PC-3 (cell line): ENCODE measurements around the gene SH3RF3. TPM values are rescaled to one million over a fixed set of nuclear protein-coding genes. Genes with fewer than 3 reads are reported as not detected.

Source experiments
- ATAC-seq: fragments of 200-7000 bp; cut with Tn5 transposase; 2 replicates; pipeline ENCODE4 v1.9.1; 2020; ENCODE audit warnings: mild to moderate bottlenecking, moderate library complexity
- BruUV-seq: library from RNA; stranded (reverse); fragments of 400-500 nt; replicated peaks from 2 replicates; lab custom pipeline; 2021; lab: Mats Ljungman, UMichigan
- CTCF ChIA-PET: fragments of 300-600 bp; sonication (Branson Sonifier 250); formaldehyde crosslinking; loops from one replicate; lab custom pipeline; 2022; ENCODE audit warnings: antibody characterized with exemption; lab: Charles Lee
- POLR2A ChIA-PET: fragments of 300-600 bp; sonication (Branson Sonifier 250); formaldehyde crosslinking; loops from one replicate; lab custom pipeline; 2022; ENCODE audit warnings: antibody characterized with exemption; ENCODE audit not compliant: unreplicated experiment; lab: Charles Lee
- DNase-seq: peaks from one replicate; pipeline ENCODE4 v3.0.0-alpha.2; 2015
- H2AFZ ChIP-seq: fragments of 300-600 bp; sonication (generic); 2 replicates; pipeline ENCODE4 v1.6.0; 2016; ENCODE audit warnings: antibody characterized with exemption, low read length
- H3F3A ChIP-seq: fragments of 300-600 bp; sonication (generic); one replicate; pipeline ENCODE4 v1.6.0; 2017; ENCODE audit warnings: antibody characterized with exemption, low read length, control low read depth, mild to moderate bottlenecking; ENCODE audit not compliant: unreplicated experiment
- H3K27ac ChIP-seq: fragments of 300-600 bp; sonication (generic); 2 replicates; pipeline ENCODE4 v1.5.1; 2016; ENCODE audit warnings: mild to moderate bottlenecking, low read length
- H3K27me3 ChIP-seq: fragments of 300-600 bp; sonication (generic); 2 replicates; pipeline ENCODE4 v1.6.1; 2016; ENCODE audit warnings: low read length, mixed read lengths
- H3K36me3 ChIP-seq: fragments of 300-600 bp; sonication (generic); 2 replicates; pipeline ENCODE4 v1.6.1; 2016; ENCODE audit warnings: low read depth, mixed run types, low read length, mixed read lengths
- H3K4me1 ChIP-seq: fragments of 300-600 bp; sonication (generic); 2 replicates; pipeline ENCODE4 v1.5.1; 2016; ENCODE audit warnings: low read length; ENCODE audit not compliant: insufficient read depth
- H3K4me2 ChIP-seq: fragments of 300-600 bp; sonication (generic); 2 replicates; pipeline ENCODE4 v1.6.0; 2016; ENCODE audit warnings: low read length
- H3K4me3 ChIP-seq: fragments of 300-600 bp; sonication (generic); 2 replicates; pipeline ENCODE4 v1.5.1; 2016; ENCODE audit warnings: mild to moderate bottlenecking, low read length, mixed read lengths
- H3K79me2 ChIP-seq: fragments of 300-600 bp; sonication (generic); 2 replicates; pipeline ENCODE4 v1.6.1; 2017; ENCODE audit warnings: low read length, mixed read lengths
- H3K9ac ChIP-seq: fragments of 300-600 bp; sonication (generic); 2 replicates; pipeline ENCODE4 v1.6.0; 2016; ENCODE audit warnings: mild to moderate bottlenecking, low read length
- H3K9me2 ChIP-seq: fragments of 300-600 bp; sonication (generic); replicated peaks from 2 replicates; pipeline ENCODE4 v1.6.1; 2016; ENCODE audit warnings: mixed run types, low read length, mixed read lengths
- H3K9me3 ChIP-seq: fragments of 300-600 bp; sonication (generic); 2 replicates; pipeline ENCODE4 v1.6.1; 2016; ENCODE audit warnings: low read length, mixed read lengths
- H4K20me1 ChIP-seq: fragments of 300-600 bp; sonication (generic); 2 replicates; pipeline ENCODE4 v1.6.1; 2016; ENCODE audit warnings: low read length, mixed read lengths
- CTCF ChIP-seq: fragments of 300-600 bp; sonication (generic); conservative IDR thresholded peaks from 2 replicates; pipeline ENCODE4 v1.5.1; 2017; ENCODE audit warnings: antibody characterized with exemption, low read depth, mild to moderate bottlenecking, low read length
- EZH2 ChIP-seq: fragments of 300-600 bp; sonication (generic); IDR thresholded peaks from one replicate; pipeline ENCODE4 v1.6.1; 2017; ENCODE audit warnings: antibody characterized with exemption, mild to moderate bottlenecking, low read length; ENCODE audit not compliant: unreplicated experiment
- EZH2phosphoT487 ChIP-seq: fragments of 300-600 bp; sonication (generic); IDR thresholded peaks from 2 replicates; pipeline ENCODE4 v1.6.1; 2018; ENCODE audit warnings: mild to moderate bottlenecking, antibody characterized with exemption, low read length, borderline replicate concordance
- intact Hi-C: fragments of 100-400 bp; cut with micrococcal nuclease; formaldehyde crosslinking; loops from 2 replicates; pipeline ENCODE4 v1.9.0; 2023
- total RNA-seq: library from RNA; depleted of rRNA; stranded (reverse); fragments of >200 nt; gene quantifications from 2 replicates; pipeline ENCODE4 v1.2.3, GENCODE V29; 2014

The SH3RF3 gene
- total RNA-seq, 1 experiment from 2014 or later: 11.7 TPM

GRCh38 chr2:109450574-109451273 is 321.7 kb downstream of the SH3RF3 start:
- TF ChIP-seq EZH2phosphoT487 (no peak), EZH2 (no peak), CTCF (no peak)
- DNase-seq: no peak
- H3K79me2 ChIP-seq: no peaks in the 10 kb centered on the region
- no peaks in the 10 kb centered on the region for H3K27me3 ChIP-seq
- no peaks in the 10 kb centered on the region for H3K9me2 ChIP-seq
- no peak overlapping the region for H3K4me3 ChIP-seq
- H3K4me2 ChIP-seq: no peak overlapping the region
- no peak overlapping the region for H3K9ac ChIP-seq
- H3K27ac ChIP-seq: no peak overlapping the region
- H4K20me1 ChIP-seq: no peaks in the 10 kb centered on the region
- CTCF ChIA-PET: no interaction called here
- no peaks in the 10 kb centered on the region for H3K4me1 ChIP-seq
- no peak for ATAC-seq
- H3F3A ChIP-seq: no peaks in the 10 kb centered on the region
- H3K9me3 ChIP-seq: no peaks in the 10 kb centered on the region
- intact Hi-C loops: no loop called here
- POLR2A ChIA-PET: no interaction called here
- no peak overlapping the region for H2AFZ ChIP-seq
- no TSS peak for BruUV-seq
- H3K36me3 ChIP-seq: 0 out of 2 replicates have a peak, but pooled peaks cover 3% of the 10 kb centered on the region

GRCh38 chr2:109451671-109452070 is 322.7 kb downstream of the SH3RF3 start:
- no peaks in the 10 kb centered on the region for H3K9me2 ChIP-seq
- no TSS peak for BruUV-seq
- H2AFZ ChIP-seq: no peak overlapping the region
- POLR2A ChIA-PET: no interaction called here
- no peak overlapping the region for H3K27ac ChIP-seq
- no peaks in the 10 kb centered on the region for H3K27me3 ChIP-seq
- TF ChIP-seq EZH2 (no peak), EZH2phosphoT487 (no peak), CTCF (no peak)
- no peaks in the 10 kb centered on the region for H3K4me1 ChIP-seq
- 0 out of 2 replicates have a peak, but pooled peaks cover 3% of the 10 kb centered on the region for H3K36me3 ChIP-seq
- DNase-seq (no peak), ATAC-seq (no peak)
- no peaks in the 10 kb centered on the region for H3K79me2 ChIP-seq
- no peaks in the 10 kb centered on the region for H3K9me3 ChIP-seq
- intact Hi-C loops: no loop called here
- no peaks in the 10 kb centered on the region for H4K20me1 ChIP-seq
- no peaks in the 10 kb centered on the region for H3F3A ChIP-seq
- CTCF ChIA-PET: no interaction called here
- H3K9ac ChIP-seq: no peak overlapping the region
- no peak overlapping the region for H3K4me3 ChIP-seq
- H3K4me2 ChIP-seq: no peak overlapping the region
